GF-D8 (cell line): ENCODE measurements around the gene ABHD5.
"Not testable (repeated sequence)": the region's sequence is repeated elsewhere in the genome, so short reads cannot be mapped to it uniquely, and the experiment has no call there.

Source experiments
- DNase-seq: peaks from one replicate; lab custom pipeline; 2025; lab: John Stamatoyannopoulos, UW

ABHD5 gene

GRCh38 chr3:43690400-43691119, at the start of gene ABHD5:
ABHD5 (plus strand) TSS chr3:43690938; CDS start chr3:43690993, 55 bp downstream.
- peak; percentile 85 for DNase-seq

DNA sequence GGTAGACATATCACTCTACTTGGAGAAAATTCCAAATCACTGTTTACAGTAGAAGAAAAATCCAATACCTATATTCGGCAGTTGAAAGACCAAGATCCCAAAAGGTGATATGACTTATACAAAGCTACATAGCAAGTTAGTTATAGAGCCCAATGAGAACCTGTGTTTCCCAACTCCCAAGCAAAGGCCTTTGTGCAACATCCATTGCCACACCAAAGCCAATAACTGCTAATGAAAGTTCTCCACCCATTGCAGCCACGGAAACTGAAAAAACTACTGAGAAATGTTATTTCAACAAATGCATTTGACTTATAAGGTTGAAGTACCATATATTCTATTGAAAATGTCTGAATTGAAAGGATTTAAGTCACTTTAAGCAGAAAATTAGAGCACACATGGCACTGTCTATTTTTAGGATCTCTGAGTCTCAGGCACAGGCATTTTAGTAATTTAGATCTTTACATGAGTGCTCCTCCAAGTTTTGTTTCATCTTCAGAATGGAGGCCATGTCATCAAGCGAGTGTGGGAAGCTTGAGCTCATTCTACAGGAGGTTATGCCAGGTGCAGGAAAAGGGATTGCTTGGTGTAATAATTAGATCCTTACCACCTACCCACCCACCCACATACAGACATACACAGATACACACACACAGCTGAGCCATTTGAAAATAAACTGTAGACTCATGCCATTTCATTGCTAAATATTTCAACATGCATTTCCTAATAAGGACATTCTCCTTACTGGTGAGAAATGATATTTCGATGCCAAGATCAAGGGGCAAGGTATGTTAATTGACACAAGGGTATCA, 49.2 kb upstream of the ABHD5 start:
- peak; percentile 17 for DNase-seq

GRCh38 chr3:43644443-43644842, 46.3 kb upstream of the ABHD5 start:
- DNase-seq = no peak

- DNase-seq = no peak
Measured at GRCh38 chr3:43647331-43648166, 43.2 kb upstream of the ABHD5 start.

DNA sequence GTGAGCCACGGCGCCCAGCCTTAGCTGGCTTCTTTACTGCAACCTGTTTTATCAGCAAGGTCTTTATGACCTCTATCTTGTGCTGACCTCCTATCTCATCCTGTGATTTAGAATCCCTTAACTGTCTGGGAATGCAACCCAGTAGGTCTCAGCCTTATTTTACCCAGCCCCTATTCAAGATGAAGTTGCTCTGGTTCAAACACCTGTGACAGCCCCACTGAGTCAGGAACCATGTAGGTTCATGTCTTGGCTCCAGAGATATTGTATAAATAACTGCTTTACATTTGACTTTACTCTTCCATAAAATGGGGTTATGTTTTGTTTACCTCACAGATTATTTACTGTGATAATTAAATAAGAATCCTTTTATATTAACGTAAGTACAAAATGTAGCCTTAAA, 41.8 kb upstream of the ABHD5 start:
- DNase-seq = no peak

- no peak for DNase-seq
Measured at GRCh38 chr3:43649365-43649968, 41.3 kb upstream of the ABHD5 start.

- no peak for DNase-seq
Measured at GRCh38 chr3:43650345-43650744, 40.4 kb upstream of the ABHD5 start.

GRCh38 chr3:43656390-43656789, 34.3 kb upstream of the ABHD5 start:
- not testable (repeated sequence) for DNase-seq

GRCh38 chr3:43659250-43659880, 31.4 kb upstream of the ABHD5 start:
- no peak for DNase-seq

- DNase-seq = not testable (repeated sequence)
Measured at GRCh38 chr3:43661376-43661775, 29.4 kb upstream of the ABHD5 start.

DNA sequence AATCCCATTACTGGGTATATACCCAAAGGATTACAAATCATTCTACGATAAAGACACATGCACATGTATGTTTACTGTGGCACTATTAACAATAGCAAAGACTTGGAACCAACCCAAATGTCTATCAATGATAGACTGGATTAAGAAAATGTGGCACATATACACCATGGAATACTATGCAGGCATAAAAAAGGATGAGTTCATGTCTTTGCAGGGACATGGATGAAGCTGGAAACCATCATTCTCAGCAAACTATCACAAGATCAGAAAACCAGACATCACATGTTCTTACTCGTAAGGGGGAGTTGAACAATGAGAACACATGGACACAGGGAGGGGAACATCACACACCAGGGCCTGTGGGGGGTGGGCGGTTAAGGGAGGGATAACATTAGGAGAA, 25.7 kb upstream of the ABHD5 start:
- not testable (repeated sequence) for DNase-seq

DNA sequence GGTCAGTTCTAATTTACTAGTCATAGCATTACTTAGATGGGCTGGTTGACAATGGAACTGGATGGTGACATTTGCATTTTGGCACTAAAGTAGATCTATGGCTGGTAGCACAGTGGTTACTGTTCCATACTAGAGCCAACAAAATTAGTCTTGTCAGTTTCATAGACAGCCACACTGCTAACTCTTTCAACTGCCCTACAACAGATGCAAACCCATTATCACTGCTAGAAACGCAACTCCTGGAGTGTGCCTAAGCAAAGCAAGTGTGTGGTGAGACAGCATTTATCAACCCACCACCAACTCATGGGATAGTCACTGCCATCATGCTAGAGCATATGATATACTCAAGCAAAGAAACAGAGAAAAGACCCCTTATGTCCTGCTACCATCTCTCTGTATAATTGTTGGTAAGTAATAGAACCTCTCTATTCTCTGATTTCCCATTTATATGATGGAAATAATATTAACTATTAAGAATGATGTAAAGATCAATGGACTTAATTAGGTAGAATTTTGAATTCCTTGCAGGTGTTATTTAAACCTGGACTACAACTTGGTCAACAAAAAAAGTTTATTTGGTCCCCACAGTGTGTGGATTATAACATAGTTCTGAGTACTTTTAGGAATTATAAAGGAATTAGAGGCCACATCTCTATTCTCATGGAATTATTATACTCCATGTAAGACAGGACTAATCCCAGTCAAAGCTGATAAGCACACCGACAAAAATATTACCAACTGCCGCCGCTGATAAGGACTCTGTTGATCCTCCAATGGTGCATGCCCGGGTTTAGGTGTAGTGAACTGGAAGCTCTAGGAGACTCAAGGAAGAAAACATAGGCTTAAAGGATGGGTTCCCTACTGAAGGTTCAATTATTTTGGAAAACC, 19.9 kb upstream of the ABHD5 start:
- DNase-seq = no peak

GRCh38 chr3:43674345-43675085, 16.2 kb upstream of the ABHD5 start:
- DNase-seq = no peak

- DNase-seq = no peak
Measured at GRCh38 chr3:43675593-43675992, 15.1 kb upstream of the ABHD5 start.

DNA sequence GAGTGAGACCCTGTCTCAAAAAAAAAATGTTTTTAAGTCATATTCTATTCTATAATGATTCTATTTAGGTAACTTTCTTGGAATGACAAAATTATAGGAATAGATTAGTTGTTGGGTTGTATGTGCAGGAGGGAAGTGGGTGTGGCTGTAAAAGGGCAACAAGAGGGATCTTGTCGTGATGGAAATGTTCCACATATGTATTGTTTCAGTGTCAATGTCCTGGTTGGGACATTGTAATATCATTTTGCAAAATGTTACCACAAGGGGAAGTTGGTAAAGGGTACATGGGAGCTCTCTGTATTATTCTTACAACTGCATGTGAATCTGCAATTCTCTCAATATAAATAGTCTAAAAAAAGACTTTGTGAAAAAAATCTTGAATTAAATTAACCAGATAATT, 14.3 kb upstream of the ABHD5 start:
- peak; percentile 31 for DNase-seq

DNA sequence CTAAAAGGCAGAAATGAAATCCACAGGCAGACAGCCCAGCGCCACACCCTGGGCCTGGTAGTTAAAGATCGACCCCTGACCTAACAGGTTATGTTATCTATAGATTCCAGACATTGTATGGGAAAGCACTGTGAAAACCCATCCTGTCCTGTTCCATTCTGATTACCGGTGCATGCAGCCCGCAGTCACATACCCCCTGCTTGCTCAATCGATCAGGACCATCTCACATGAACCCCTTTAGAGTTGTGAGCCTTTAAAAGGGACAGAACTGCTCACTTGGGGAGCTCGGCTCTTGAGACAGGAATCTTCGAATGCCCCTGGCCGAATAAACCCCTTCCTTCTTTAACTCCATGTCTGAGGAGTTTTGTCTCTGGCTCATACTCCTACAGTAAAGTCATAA, 12.4 kb upstream of the ABHD5 start:
- DNase-seq = not testable (repeated sequence)

- DNase-seq = not testable (repeated sequence)
Measured at GRCh38 chr3:43678887-43679449, 11.8 kb upstream of the ABHD5 start.

- DNase-seq = not testable (repeated sequence)
Measured at GRCh38 chr3:43680857-43681256, 9.9 kb upstream of the ABHD5 start.

DNA sequence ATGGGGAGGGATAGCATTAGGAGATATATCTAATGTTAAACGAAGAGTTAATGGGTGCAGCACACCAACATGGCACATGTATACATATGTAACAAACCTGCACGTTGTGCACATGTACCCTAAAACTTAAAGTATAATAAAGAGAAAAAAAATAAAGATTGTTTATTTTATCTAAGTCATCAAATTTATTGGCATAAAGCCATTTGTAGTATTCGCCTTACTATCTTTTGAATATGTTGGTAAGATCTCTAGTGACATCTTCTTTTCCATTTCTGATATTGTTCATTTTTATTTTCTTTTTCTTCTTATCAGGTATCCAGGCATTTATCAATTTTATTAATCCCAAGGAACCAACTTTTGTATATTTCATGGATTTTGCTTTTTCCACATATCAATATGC, 5.8 kb upstream of the ABHD5 start:
- DNase-seq = no peak
